ENCODE measurements around the gene FOXD1. TPM values are rescaled to one million over a fixed set of nuclear protein-coding genes. Genes with fewer than 3 reads are reported as not detected.
A peak's percentile ranks its signal among the peaks of the same experiment; 100 is the strongest.

The FOXD1 gene
- polyA plus RNA-seq, 1 of the 3 experiments (the other 2 are of a cell fraction), result 73.9 TPM

- H3K9me3 ChIP-seq, result no peaks in the 10 kb centered on the region
- WGBS (ENCODE audit: low lambda C conversion rate), result 85% methylated on average over 2 of the region's 2 CpGs
- H3K79me2 ChIP-seq (ENCODE audit: insufficient read depth), result peaks cover 4% of the 10 kb centered on the region; the same call in 1 of the 2 replicates
- H3K9ac ChIP-seq, result no peak overlapping the region
- H4K20me1 ChIP-seq (ENCODE audit: insufficient read depth), result no peaks in the 10 kb centered on the region
- H2AFZ ChIP-seq (ENCODE audit: low read depth), result no peak overlapping the region
- no peak overlapping the region for H3K4me3 ChIP-seq (ENCODE audit: low read depth in 2 of 2, low read length in 1 of 2)
- no peak for DNase-seq
- TF ChIP-seq RFX5 (IDR thresholded peaks at IDR 0.05; ENCODE audit: low read length), result no peak
- no peak for TF ChIP-seq SMC3 (IDR thresholded peaks at IDR 0.05; ENCODE audit: low read depth, low read length)
- no peak for TF ChIP-seq ELF1 (IDR thresholded peaks at IDR 0.05)
- TF ChIP-seq, protein P1, sequence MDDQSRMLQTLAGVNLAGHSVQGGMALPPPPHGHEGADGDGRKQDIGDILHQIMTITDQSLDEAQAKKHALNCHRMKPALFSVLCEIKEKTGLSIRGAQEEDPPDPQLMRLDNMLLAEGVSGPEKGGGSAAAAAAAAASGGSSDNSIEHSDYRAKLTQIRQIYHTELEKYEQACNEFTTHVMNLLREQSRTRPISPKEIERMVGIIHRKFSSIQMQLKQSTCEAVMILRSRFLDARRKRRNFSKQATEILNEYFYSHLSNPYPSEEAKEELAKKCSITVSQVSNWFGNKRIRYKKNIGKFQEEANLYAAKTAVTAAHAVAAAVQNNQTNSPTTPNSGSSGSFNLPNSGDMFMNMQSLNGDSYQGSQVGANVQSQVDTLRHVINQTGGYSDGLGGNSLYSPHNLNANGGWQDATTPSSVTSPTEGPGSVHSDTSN (IDR thresholded peaks at IDR 0.05), result no peak
- TF ChIP-seq, protein P2, sequence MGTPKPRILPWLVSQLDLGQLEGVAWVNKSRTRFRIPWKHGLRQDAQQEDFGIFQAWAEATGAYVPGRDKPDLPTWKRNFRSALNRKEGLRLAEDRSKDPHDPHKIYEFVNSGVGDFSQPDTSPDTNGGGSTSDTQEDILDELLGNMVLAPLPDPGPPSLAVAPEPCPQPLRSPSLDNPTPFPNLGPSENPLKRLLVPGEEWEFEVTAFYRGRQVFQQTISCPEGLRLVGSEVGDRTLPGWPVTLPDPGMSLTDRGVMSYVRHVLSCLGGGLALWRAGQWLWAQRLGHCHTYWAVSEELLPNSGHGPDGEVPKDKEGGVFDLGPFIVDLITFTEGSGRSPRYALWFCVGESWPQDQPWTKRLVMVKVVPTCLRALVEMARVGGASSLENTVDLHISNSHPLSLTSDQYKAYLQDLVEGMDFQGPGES (IDR thresholded peaks at IDR 0.05; ENCODE audit: low read depth, low read length), result no peak
- no peak for TF ChIP-seq MEF2A (IDR thresholded peaks at IDR 0.05; ENCODE audit: borderline replicate concordance, low read depth)
- TF ChIP-seq POLR2AphosphoS5 (IDR thresholded peaks at IDR 0.05; ENCODE audit: low read depth, low read length), result no peak
- TF ChIP-seq FOXJ3 (CRISPR knock-in tag; IDR thresholded peaks at IDR 0.05), result no peak
- no peak overlapping the region for H3K4me2 ChIP-seq
- no peaks in the 10 kb centered on the region for H3K9me2 ChIP-seq
- H3F3A ChIP-seq (replicated peaks; ENCODE audit: insufficient read depth), result peaks cover 47% of the 10 kb centered on the region
- peaks cover 13 to 32% of the 10 kb centered on the region in 2 experiments for H3K4me1 ChIP-seq (ENCODE audit: control insufficient read depth in 1 of 2, insufficient read depth in 2 of 2, low read depth in 1 of 2, low read length in 1 of 2)
- H3K36me3 ChIP-seq (replicated peaks in 1 of 2; ENCODE audit: control insufficient read depth in 1 of 2, insufficient read depth in 2 of 2, low read length in 1 of 2), result no peaks in the 10 kb centered on the region
- CTCF ChIA-PET, result interaction anchor here (1.0 to 2.0 kb wide), 3 partner anchors 32 to 40 kb away, joined by 4 to 6 read pairs (median 5); no protein-coding TSS in a partner anchor
- no peaks in the 10 kb centered on the region for H3K27me3 ChIP-seq (ENCODE audit: insufficient read depth)
- POLR2A ChIA-PET, result no interaction called here
- no peak overlapping the region for H3K27ac ChIP-seq (ENCODE audit: low read depth in 2 of 2, low read length in 1 of 2)
Measured at GRCh38 chr5:73415171-73415570, 33.4 kb downstream of the FOXD1 start.

DNA sequence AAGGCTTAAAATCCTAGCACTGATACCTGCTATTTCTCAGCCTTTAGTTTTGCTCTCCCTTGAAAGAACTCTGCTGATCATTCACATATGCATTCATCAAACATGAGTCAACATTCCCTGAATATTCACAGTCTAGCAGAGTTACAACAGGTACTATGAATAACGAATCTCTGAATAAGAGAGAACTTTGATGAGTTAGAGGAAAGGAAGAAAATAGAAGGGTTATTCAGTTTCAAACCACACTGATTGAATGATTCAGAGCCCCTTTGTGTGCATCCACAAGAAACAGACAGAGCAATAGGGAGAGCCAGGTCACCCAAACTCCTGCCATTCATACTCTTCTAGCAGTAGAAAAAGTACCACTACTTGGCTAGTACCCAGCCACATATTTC is 36.0 kb downstream of the FOXD1 start:
- peak overlapping the region in 1 of 2 experiments; percentile 64; a peak in 3 of 4 replicates for H3K27ac ChIP-seq (ENCODE audit: low read depth in 2 of 2, low read length in 1 of 2)
- peak overlapping the region; percentile 27; the same call in 1 of the 2 replicates for H3K9ac ChIP-seq
- H3K4me1 ChIP-seq (ENCODE audit: control insufficient read depth in 1 of 2, insufficient read depth in 2 of 2, low read depth in 1 of 2, low read length in 1 of 2), result peaks cover 2 to 25% of the 10 kb centered on the region in 2 experiments; a peak in 3 of 4 replicates
- H4K20me1 ChIP-seq (ENCODE audit: insufficient read depth), result no peaks in the 10 kb centered on the region
- POLR2A ChIA-PET, result no interaction called here
- H3K36me3 ChIP-seq (replicated peaks in 1 of 2; ENCODE audit: control insufficient read depth in 1 of 2, insufficient read depth in 2 of 2, low read length in 1 of 2), result no peaks in the 10 kb centered on the region
- CTCF ChIA-PET, result no interaction called here
- peaks cover 41% of the 10 kb centered on the region for H3F3A ChIP-seq (replicated peaks; ENCODE audit: insufficient read depth)
- peaks cover 4% of the 10 kb centered on the region; the same call in 1 of the 2 replicates for H3K79me2 ChIP-seq (ENCODE audit: insufficient read depth)
- no peaks in the 10 kb centered on the region for H3K9me3 ChIP-seq
- no peak for DNase-seq
- no peaks in the 10 kb centered on the region for H3K9me2 ChIP-seq
- no peak overlapping the region for H2AFZ ChIP-seq (ENCODE audit: low read depth)
- H3K4me2 ChIP-seq, result 0 out of 2 replicates have a peak overlapping the region, but pooled peaks have one; percentile 17
- no peaks in the 10 kb centered on the region for H3K27me3 ChIP-seq (ENCODE audit: insufficient read depth)
- WGBS (ENCODE audit: low lambda C conversion rate), result 17% methylated on average over 1 of the region's 1 CpG
- TF ChIP-seq RAD21 (IDR thresholded peaks at IDR 0.05; ENCODE audit: low read length) (no peak), TEAD4 (IDR thresholded peaks at IDR 0.05; ENCODE audit: borderline replicate concordance, insufficient read depth) (peak; percentile 74), EP300 (IDR thresholded peaks at IDR 0.05; ENCODE audit: borderline replicate concordance in 1 of 2, low read depth in 1 of 2, low read length in 1 of 2) (peak in 1 of 2 experiments; percentile 84; a peak in 1 of 4 replicates), FOSL2 (IDR thresholded peaks at IDR 0.05; ENCODE audit: borderline replicate concordance, low read depth) (peak; percentile 73), TCF12 (IDR thresholded peaks at IDR 0.05) (peak; percentile 82), TAF1 (IDR thresholded peaks at IDR 0.05; ENCODE audit: borderline replicate concordance, low read depth, low read length) (peak; percentile 34; the same call in 1 of the 2 replicates), MEF2A (IDR thresholded peaks at IDR 0.05; ENCODE audit: borderline replicate concordance, low read depth) (peak; percentile 45; the same call in 1 of the 2 replicates), NFIC (IDR thresholded peaks at IDR 0.05; ENCODE audit: borderline replicate concordance) (peak; percentile 46; the same call in 1 of the 2 replicates), POLR2AphosphoS5 (IDR thresholded peaks at IDR 0.05; ENCODE audit: low read depth, low read length) (peak; percentile 39; the same call in 1 of the 2 replicates), JUND (IDR thresholded peaks at IDR 0.05) (peak; percentile 86), FOXJ3 (CRISPR knock-in tag; IDR thresholded peaks at IDR 0.05) (no peak)
- TF ChIP-seq, protein P1 (IDR thresholded peaks at IDR 0.05), result peak; percentile 67
- TF ChIP-seq, protein P3, sequence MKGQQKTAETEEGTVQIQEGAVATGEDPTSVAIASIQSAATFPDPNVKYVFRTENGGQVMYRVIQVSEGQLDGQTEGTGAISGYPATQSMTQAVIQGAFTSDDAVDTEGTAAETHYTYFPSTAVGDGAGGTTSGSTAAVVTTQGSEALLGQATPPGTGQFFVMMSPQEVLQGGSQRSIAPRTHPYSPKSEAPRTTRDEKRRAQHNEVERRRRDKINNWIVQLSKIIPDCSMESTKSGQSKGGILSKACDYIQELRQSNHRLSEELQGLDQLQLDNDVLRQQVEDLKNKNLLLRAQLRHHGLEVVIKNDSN (IDR thresholded peaks at IDR 0.05; ENCODE audit: borderline replicate concordance, low read depth), result no peak
- TF ChIP-seq, protein P4, sequence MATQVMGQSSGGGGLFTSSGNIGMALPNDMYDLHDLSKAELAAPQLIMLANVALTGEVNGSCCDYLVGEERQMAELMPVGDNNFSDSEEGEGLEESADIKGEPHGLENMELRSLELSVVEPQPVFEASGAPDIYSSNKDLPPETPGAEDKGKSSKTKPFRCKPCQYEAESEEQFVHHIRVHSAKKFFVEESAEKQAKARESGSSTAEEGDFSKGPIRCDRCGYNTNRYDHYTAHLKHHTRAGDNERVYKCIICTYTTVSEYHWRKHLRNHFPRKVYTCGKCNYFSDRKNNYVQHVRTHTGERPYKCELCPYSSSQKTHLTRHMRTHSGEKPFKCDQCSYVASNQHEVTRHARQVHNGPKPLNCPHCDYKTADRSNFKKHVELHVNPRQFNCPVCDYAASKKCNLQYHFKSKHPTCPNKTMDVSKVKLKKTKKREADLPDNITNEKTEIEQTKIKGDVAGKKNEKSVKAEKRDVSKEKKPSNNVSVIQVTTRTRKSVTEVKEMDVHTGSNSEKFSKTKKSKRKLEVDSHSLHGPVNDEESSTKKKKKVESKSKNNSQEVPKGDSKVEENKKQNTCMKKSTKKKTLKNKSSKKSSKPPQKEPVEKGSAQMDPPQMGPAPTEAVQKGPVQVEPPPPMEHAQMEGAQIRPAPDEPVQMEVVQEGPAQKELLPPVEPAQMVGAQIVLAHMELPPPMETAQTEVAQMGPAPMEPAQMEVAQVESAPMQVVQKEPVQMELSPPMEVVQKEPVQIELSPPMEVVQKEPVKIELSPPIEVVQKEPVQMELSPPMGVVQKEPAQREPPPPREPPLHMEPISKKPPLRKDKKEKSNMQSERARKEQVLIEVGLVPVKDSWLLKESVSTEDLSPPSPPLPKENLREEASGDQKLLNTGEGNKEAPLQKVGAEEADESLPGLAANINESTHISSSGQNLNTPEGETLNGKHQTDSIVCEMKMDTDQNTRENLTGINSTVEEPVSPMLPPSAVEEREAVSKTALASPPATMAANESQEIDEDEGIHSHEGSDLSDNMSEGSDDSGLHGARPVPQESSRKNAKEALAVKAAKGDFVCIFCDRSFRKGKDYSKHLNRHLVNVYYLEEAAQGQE (IDR thresholded peaks at IDR 0.05; ENCODE audit: low read depth, low read length), result no peak
- no peak overlapping the region for H3K4me3 ChIP-seq (ENCODE audit: low read depth in 2 of 2, low read length in 1 of 2)

Measured in SK-N-SH (cell line).